ENCODE data around the gene TMC6. TPM values are rescaled to one million over a fixed set of nuclear protein-coding genes. Genes with fewer than 3 reads are reported as not detected.

The TMC6 gene
- total and polyA plus RNA-seq, 4 donors, result 7.7 to 61.9 (median 13.3) TPM

GRCh38 chr17:78062596-78062995 lies 66.0 kb downstream of the TMC6 start:
- H3K9ac ChIP-seq (ENCODE audit: low read depth in 1 of 2, low read length in 2 of 2), result no peak overlapping the region
- peaks cover 0 to 3% (median 1%) of the 10 kb centered on the region in 4 donors for H3K36me3 ChIP-seq (ENCODE audit: control insufficient read depth in 4 of 4, insufficient read depth in 3 of 4, low read depth in 1 of 4, low read length in 3 of 4)
- H3K4me1 ChIP-seq (ENCODE audit: control insufficient read depth in 4 of 4, insufficient read depth in 4 of 4, low read length in 3 of 4), result no peaks in the 10 kb centered on the region
- WGBS, result 94% methylated on average over 2 of the region's 2 CpGs
- no peak for TF ChIP-seq FOXA2 (IDR thresholded peaks at IDR 0.05)
- no peak for TF ChIP-seq REST (IDR thresholded peaks at IDR 0.05)
- H3K4me3 ChIP-seq (ENCODE audit: low read depth in 1 of 3, low read length in 3 of 3), result no peak overlapping the region
- no peak overlapping the region for H3K27ac ChIP-seq (ENCODE audit: low read depth in 1 of 2, low read length in 2 of 2)
- no peak for DNase-seq (ENCODE audit: low spot score)
- no peaks in the 10 kb centered on the region for H3K27me3 ChIP-seq (ENCODE audit: control insufficient read depth in 4 of 4, insufficient read depth in 4 of 4, low read length in 3 of 4)
- H3K9me3 ChIP-seq (ENCODE audit: control insufficient read depth in 4 of 4, low read length in 3 of 4), result no peaks in the 10 kb centered on the region

Small RNAs within 50 kb of the gene (small RNA-seq; reads per million reads assigned to genes)
- not detected for gene RNU6-625P

Other genes starting within 250 kb of the TMC6 start
- gene TNRC6C, start 170.1 kb downstream of the TMC6 start, total RNA-seq, result 1 to 10 TPM; 4.3 to 7.7 TPM
- gene TNRC6C, start 170.1 kb downstream of the TMC6 start, polyA plus RNA-seq, result 1 to 10 TPM; 1.3 to 1.5 TPM
- gene TMC8, start 2.0 kb upstream of the TMC6 start, total RNA-seq, result 10 to 100 TPM in 1 of 2 donors, 1 to 10 TPM in 1; 7.9 to 14.5 TPM
- gene TMC8, start 2.0 kb upstream of the TMC6 start, polyA plus RNA-seq, result 1 to 10 TPM; 1.3 to 2.2 TPM
- 10 to 100 TPM in 1 of 2 donors, not detected in 1; 98.3 TPM for gene C17orf99, start 17.6 kb upstream of the TMC6 start, total RNA-seq
- not detected for gene C17orf99, start 17.6 kb upstream of the TMC6 start, polyA plus RNA-seq
- gene SYNGR2, start 39.8 kb upstream of the TMC6 start, total RNA-seq, result 10 to 100 TPM; 27.9 to 33.6 TPM
- 10 to 100 TPM; 76.8 to 84.7 TPM for gene SYNGR2, start 39.8 kb upstream of the TMC6 start, polyA plus RNA-seq
- gene TK1, start 58.3 kb upstream of the TMC6 start, total RNA-seq, result 10 to 100 TPM in 1 of 2 donors, under 1 TPM in 1; 0.84 to 97.6 TPM
- 10 to 100 TPM in 1 of 2 donors, 1 to 10 TPM in 1; 5.9 to 14.2 TPM for gene TK1, start 58.3 kb upstream of the TMC6 start, polyA plus RNA-seq
- gene AFMID, start 58.6 kb upstream of the TMC6 start, total RNA-seq, result 100 to 1,000 TPM in 1 of 2 donors, 10 to 100 TPM in 1; 73.4 to 201 TPM
- gene AFMID, start 58.6 kb upstream of the TMC6 start, polyA plus RNA-seq, result 100 to 1,000 TPM; 112 to 165 TPM
- 10 to 100 TPM in 1 of 2 donors, under 1 TPM in 1; 0.42 to 73.2 TPM for gene BIRC5, start 85.5 kb upstream of the TMC6 start, total RNA-seq
- gene BIRC5, start 85.5 kb upstream of the TMC6 start, polyA plus RNA-seq, result 1 to 10 TPM; 2.2 to 3.9 TPM
- not detected for gene TMEM235, start 102.9 kb upstream of the TMC6 start, total RNA-seq
- under 1 TPM in 1 of 2 donors, not detected in 1; 0.02 TPM for gene TMEM235, start 102.9 kb upstream of the TMC6 start, polyA plus RNA-seq
- gene SOCS3, start 231.3 kb upstream of the TMC6 start, total RNA-seq, result 10 to 100 TPM; 16.1 to 48.0 TPM
- 10 to 100 TPM; 12.2 to 20.5 TPM for gene SOCS3, start 231.3 kb upstream of the TMC6 start, polyA plus RNA-seq
- 10 to 100 TPM; 13.5 to 24.1 TPM for gene PGS1, start 249.9 kb upstream of the TMC6 start, total RNA-seq
- gene PGS1, start 249.9 kb upstream of the TMC6 start, polyA plus RNA-seq, result 10 to 100 TPM in 1 of 2 donors, 1 to 10 TPM in 1; 8.1 to 10.9 TPM